HCEC 1CT (cell line): ENCODE data around the gene HCN2.
A peak's percentile ranks its signal among the peaks of the same experiment; 100 is the strongest.
"Not testable (repeated sequence)": the region's sequence is repeated elsewhere in the genome, so short reads cannot be mapped to it uniquely, and the experiment has no call there.

ENCODE experiments used
- DNase-seq: peaks from one replicate; pipeline ENCODE4 v3.0.0-alpha.2; 2017

The HCN2 gene

GRCh38 chr19:607301-608154, 17.8 kb downstream of the HCN2 start:
- DNase-seq = no peak

- DNase-seq = no peak
These were observed 18.7 kb downstream of the HCN2 start for GRCh38 chr19:608155-609003.

- no peak for DNase-seq
These were observed 19.3 kb downstream of the HCN2 start for GRCh38 chr19:609004-609346.

GRCh38 chr19:610071-610800, 20.6 kb downstream of the HCN2 start:
- DNase-seq = no peak

- DNase-seq = peak; percentile 33
These were observed 21.3 kb downstream of the HCN2 start for GRCh38 chr19:610801-611480.

GRCh38 chr19:611481-611868, 21.8 kb downstream of the HCN2 start:
- DNase-seq = peak; percentile 85

GRCh38 chr19:612941-613340, 23.3 kb downstream of the HCN2 start:
- DNase-seq = no peak

- no peak for DNase-seq
These were observed 24.3 kb downstream of the HCN2 start for GRCh38 chr19:613732-614567.

GRCh38 chr19:615619-616018, 25.9 kb downstream of the HCN2 start:
- DNase-seq = no peak

GRCh38 chr19:616062-616700, 26.5 kb downstream of the HCN2 start:
- DNase-seq = no peak

GRCh38 chr19:616747-617526, 27.3 kb downstream of the HCN2 start:
- no peak for DNase-seq

- DNase-seq = no peak
These were observed 28.0 kb downstream of the HCN2 start for GRCh38 chr19:617551-618246.

- DNase-seq = no peak
These were observed 28.6 kb downstream of the HCN2 start for GRCh38 chr19:618247-618619.

- DNase-seq = no peak
These were observed 29.1 kb downstream of the HCN2 start for GRCh38 chr19:618674-619285.

- no peak for DNase-seq
These were observed 29.8 kb downstream of the HCN2 start for GRCh38 chr19:619286-620002.

GRCh38 chr19:620166-620862, 30.6 kb downstream of the HCN2 start:
- no peak for DNase-seq

GRCh38 chr19:621191-621590, 31.5 kb downstream of the HCN2 start:
- not testable (repeated sequence) for DNase-seq

GRCh38 chr19:621819-622218, 32.1 kb downstream of the HCN2 start:
- DNase-seq = no peak
